Inferior parietal cortex (tissue), 1 donor: ENCODE results near the gene OR51I1.

Source experiments
- DNase-seq: peaks from one replicate; pipeline ENCODE4 v3.0.0-alpha.2; 2016; ENCODE audit errors: extremely low spot score

OR51I1 gene

GRCh38 chr11:5441414-5441813 is at the start of gene OR51I1:
TSS of gene OR51I1 (minus strand) at chr11:5441514. CDS start at chr11:5441514, 0 bp downstream.
- no peak for DNase-seq

- DNase-seq = no peak
Observed at GRCh38 chr11:5489576-5490357, 48.5 kb upstream of the OR51I1 start.

GRCh38 chr11:5488798-5489399 is 47.6 kb upstream of the OR51I1 start:
- no peak for DNase-seq

GRCh38 chr11:5488385-5488784 is 47.1 kb upstream of the OR51I1 start, which contains the start of gene OR52D1:
TSS of gene OR52D1 (plus strand) at chr11:5488685. CDS start at chr11:5488707, 22 bp downstream.
- DNase-seq = no peak

GRCh38 chr11:5486421-5486820 is 45.1 kb upstream of the OR51I1 start:
- DNase-seq = no peak

- DNase-seq = no peak
Observed at GRCh38 chr11:5486003-5486402, 44.7 kb upstream of the OR51I1 start.

- DNase-seq = peak; percentile 59
Observed at GRCh38 chr11:5476186-5476819, 35.0 kb upstream of the OR51I1 start.

GRCh38 chr11:5473921-5474320 is 32.6 kb upstream of the OR51I1 start:
- DNase-seq = no peak

GRCh38 chr11:5467527-5467926 is 26.2 kb upstream of the OR51I1 start:
- no peak for DNase-seq

- no peak for DNase-seq
Observed at GRCh38 chr11:5460983-5461621, 19.8 kb upstream of the OR51I1 start.

- DNase-seq = no peak
Observed at GRCh38 chr11:5449432-5449831, 8.1 kb upstream of the OR51I1 start.

- no peak for DNase-seq
Observed at GRCh38 chr11:5449023-5449422, 7.7 kb upstream of the OR51I1 start, which contains the start of gene OR51I2. TSS of gene OR51I2 (plus strand) at chr11:5449323. CDS start at chr11:5453489, 4,166 bp downstream.

GRCh38 chr11:5443835-5444393 is 2.6 kb upstream of the OR51I1 start:
- no peak for DNase-seq

- DNase-seq = no peak
Observed at GRCh38 chr11:5423131-5423530, 18.2 kb downstream of the OR51I1 start.

- no peak for DNase-seq
Observed at GRCh38 chr11:5421811-5422210, 19.5 kb downstream of the OR51I1 start, which contains the start of gene OR51Q1. TSS of gene OR51Q1 (plus strand) at chr11:5422111. CDS start at chr11:5422201, 90 bp downstream.

GRCh38 chr11:5420993-5421392 is 20.3 kb downstream of the OR51I1 start:
- DNase-seq = no peak

GRCh38 chr11:5405173-5405572 is 36.1 kb downstream of the OR51I1 start:
- DNase-seq = no peak

GRCh38 chr11:5398936-5399335 is 42.4 kb downstream of the OR51I1 start:
- DNase-seq = no peak

- no peak for DNase-seq
Observed at GRCh38 chr11:5394091-5394490, 47.2 kb downstream of the OR51I1 start.
